Tibial artery (tissue), 4 donors: Measurements from ENCODE around the gene MED12L.
"Not testable (repeated sequence)": the region's sequence is repeated elsewhere in the genome, so short reads cannot be mapped to it uniquely, and the experiment has no call there.

Source experiments
- DNase-seq, 2 donors: peaks; one replicate each; pipeline ENCODE4 v3.0.0-alpha.2; 2019
- H3K27ac ChIP-seq, 2 donors: fragments of 200-600 bp; sonication (generic) in 1 of 2; 1 replicate in 1 of 2; 2 replicates in 1 of 2; pipeline ENCODE4 v1.5.1; 2018 to 2019; ENCODE audit warnings: mild to moderate bottlenecking in 1 of 2
- H3K27me3 ChIP-seq, 2 donors: fragments of 200-600 bp; sonication (generic) in 1 of 2; one replicate each; pipeline versions ENCODE4 v1.5.1 to v1.6.0; 2016 to 2019
- H3K36me3 ChIP-seq, 3 donors: fragments of 200-600 bp; sonication (generic) in 2 of 3; one replicate each; pipeline ENCODE4 v1.5.1; 2016 to 2019; ENCODE audit warnings: mild to moderate bottlenecking in 2 of 3
- H3K4me1 ChIP-seq, 4 donors: fragments of 200-600 bp; sonication (generic) in 2 of 4; 1 replicate in 3 of 4; 2 replicates in 1 of 4; pipeline ENCODE4 v1.5.1; 2016 to 2019
- H3K4me3 ChIP-seq, 2 donors: fragments of 200-600 bp; sonication (generic) in 1 of 2; 1 replicate in 1 of 2; 2 replicates in 1 of 2; pipeline ENCODE4 v1.5.1; 2018 to 2019; ENCODE audit warnings: mild to moderate bottlenecking in 2 of 2
- H3K9me3 ChIP-seq, 3 donors: fragments of 200-600 bp; sonication (generic) in 1 of 3; one replicate each; pipeline ENCODE4 v1.5.1; 2016 to 2019
- CTCF ChIP-seq, 2 experiments: fragments of 200-600 bp in 1 of 2; fragments of 450-650 bp in 1 of 2; IDR thresholded peaks; one replicate each; pipeline ENCODE4 v1.5.1; 2017 to 2019; ENCODE audit warnings: antibody characterized with exemption in 2 of 2, mild to moderate bottlenecking in 1 of 2, moderate library complexity in 1 of 2
- intact Hi-C: fragments of 100-400 bp; cut with DNase I; formaldehyde crosslinking; loops from one replicate; pipeline ENCODE4 v1.15.0; 2023; ENCODE audit warnings: low total_unique reads

The MED12L gene

GRCh38 chr3:151051533-151051932 lies 33.9 kb upstream of the MED12L start:
- no peaks in the 10 kb centered on the region for H3K36me3 ChIP-seq
- intact Hi-C loops: no loop called here
- H3K4me1 ChIP-seq: no peaks in the 10 kb centered on the region
- no peak for TF ChIP-seq CTCF (IDR thresholded peaks at IDR 0.05)
- H3K27me3 ChIP-seq: no peaks in the 10 kb centered on the region
- no peak for DNase-seq
- no peaks in the 10 kb centered on the region for H3K9me3 ChIP-seq
- no peak overlapping the region for H3K27ac ChIP-seq
- no peak overlapping the region for H3K4me3 ChIP-seq

DNA sequence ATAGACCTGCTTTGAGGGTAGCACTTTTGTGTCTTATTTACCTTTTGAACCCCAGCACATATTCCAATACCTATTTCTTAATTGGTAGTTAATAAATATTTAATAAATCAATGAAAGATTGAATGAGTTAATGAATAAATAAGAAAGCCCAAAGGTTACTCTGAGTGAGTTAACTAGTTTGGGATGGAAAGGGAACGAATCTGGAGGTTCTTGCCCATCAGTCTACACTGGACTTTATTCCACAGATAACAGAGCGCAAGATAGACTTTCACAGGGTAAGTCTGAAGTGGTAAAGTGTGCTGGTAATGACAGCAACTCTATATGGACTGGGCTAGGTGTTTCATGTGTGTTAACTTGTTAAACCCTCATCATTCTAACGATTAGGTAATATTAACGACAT lies 33.1 kb upstream of the MED12L start:
- Histone ChIP-seq H3K36me3 (no peaks in the 10 kb centered on the region), H3K9me3 (no peaks in the 10 kb centered on the region), H3K4me3 (no peak overlapping the region), H3K27me3 (no peaks in the 10 kb centered on the region), H3K27ac (no peak overlapping the region), H3K4me1 (no peaks in the 10 kb centered on the region)
- no peak for DNase-seq
- no peak for TF ChIP-seq CTCF (IDR thresholded peaks at IDR 0.05)
- intact Hi-C loops: no loop called here

DNA sequence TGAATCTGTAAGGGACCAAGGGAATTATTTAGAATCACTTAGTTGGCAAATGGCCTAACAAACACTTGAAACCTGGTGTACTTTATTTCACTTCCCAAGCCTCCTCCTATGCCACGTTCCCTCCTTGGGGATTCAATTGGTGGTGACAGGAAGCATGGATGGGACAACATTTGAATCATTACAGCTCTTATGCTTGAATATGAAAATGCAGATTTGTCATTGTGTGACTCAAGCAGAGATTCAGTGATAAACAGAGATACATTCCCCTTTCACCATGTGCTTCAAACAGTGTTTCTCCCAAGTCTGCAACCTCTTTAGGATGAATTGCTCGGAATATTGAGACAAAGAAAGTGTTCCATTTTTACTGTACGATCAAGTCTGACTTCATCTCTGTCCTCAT lies 32.7 kb upstream of the MED12L start:
- no peaks in the 10 kb centered on the region for H3K36me3 ChIP-seq
- no peaks in the 10 kb centered on the region for H3K9me3 ChIP-seq
- DNase-seq: no peak
- intact Hi-C loops: no loop called here
- H3K27ac ChIP-seq: no peak overlapping the region
- no peaks in the 10 kb centered on the region for H3K4me1 ChIP-seq
- TF ChIP-seq CTCF (IDR thresholded peaks at IDR 0.05): no peak
- no peak overlapping the region for H3K4me3 ChIP-seq
- no peaks in the 10 kb centered on the region for H3K27me3 ChIP-seq

DNA sequence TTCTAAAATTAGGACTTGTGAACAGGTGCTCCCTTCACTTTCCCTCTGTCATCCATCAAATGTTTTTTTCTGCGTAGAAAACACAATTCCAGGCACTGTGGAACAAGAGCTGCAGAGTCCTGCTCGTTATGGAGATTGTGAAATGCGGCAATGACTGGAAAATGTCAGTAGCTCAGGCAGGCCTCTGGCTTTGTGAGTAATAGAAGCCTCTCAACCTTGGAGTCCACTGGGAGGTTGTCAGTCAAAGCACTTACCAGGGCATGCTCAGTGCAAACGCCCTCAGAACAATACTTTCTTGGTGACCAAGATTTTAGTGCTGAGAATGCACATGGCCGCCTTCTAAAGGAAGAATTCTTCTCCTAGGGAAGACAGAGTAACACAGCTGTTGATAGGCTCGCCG lies 26.7 kb upstream of the MED12L start:
- intact Hi-C loops: no loop called here
- H3K9me3 ChIP-seq: no peaks in the 10 kb centered on the region
- no peak for TF ChIP-seq CTCF (IDR thresholded peaks at IDR 0.05)
- DNase-seq: no peak
- H3K27ac ChIP-seq: no peak overlapping the region
- H3K4me3 ChIP-seq: no peak overlapping the region
- H3K4me1 ChIP-seq: no peaks in the 10 kb centered on the region
- H3K27me3 ChIP-seq: no peaks in the 10 kb centered on the region
- H3K36me3 ChIP-seq: no peaks in the 10 kb centered on the region

- intact Hi-C loops: no loop called here
- no peaks in the 10 kb centered on the region for H3K4me1 ChIP-seq
- H3K9me3 ChIP-seq: no peaks in the 10 kb centered on the region
- no peaks in the 10 kb centered on the region for H3K36me3 ChIP-seq
- no peak overlapping the region for H3K4me3 ChIP-seq
- no peak for DNase-seq
- H3K27ac ChIP-seq: no peak overlapping the region
- H3K27me3 ChIP-seq: peaks cover 0 to 11% of the 10 kb centered on the region in 2 donors
- TF ChIP-seq CTCF (IDR thresholded peaks at IDR 0.05): no peak
These were observed 22.9 kb upstream of the MED12L start for GRCh38 chr3:151062611-151063010.

- peaks cover 0 to 11% of the 10 kb centered on the region in 2 donors for H3K27me3 ChIP-seq
These were observed 18.3 kb upstream of the MED12L start for GRCh38 chr3:151067158-151067557.

GRCh38 chr3:151072842-151073241 lies 12.6 kb upstream of the MED12L start:
- H3K9me3 ChIP-seq, H3K4me1 ChIP-seq, DNase-seq, H3K4me3 ChIP-seq, H3K27me3 ChIP-seq, H3K27ac ChIP-seq, H3K36me3 ChIP-seq: not testable (repeated sequence)
- intact Hi-C loops: loop anchor here (10.0 kb wide), 1 partner anchor 298 kb away; no protein-coding TSS in a partner anchor

More at GRCh38 chr3:151067158-151067557, 18.3 kb upstream of the MED12L start:
- no peak for DNase-seq
- Histone ChIP-seq H3K27ac (no peak overlapping the region), H3K36me3 (no peaks in the 10 kb centered on the region), H3K4me1 (no peaks in the 10 kb centered on the region), H3K4me3 (no peak overlapping the region), H3K9me3 (no peaks in the 10 kb centered on the region)
- intact Hi-C loops: no loop called here
- no peak for TF ChIP-seq CTCF (IDR thresholded peaks at IDR 0.05)
